ENCODE measurements around the gene CBLB. TPM values are rescaled to one million over a fixed set of nuclear protein-coding genes. Genes with fewer than 3 reads are reported as not detected.
A peak's percentile ranks its signal among the peaks of the same experiment; 100 is the strongest.

CBLB gene
- total RNA-seq, 2 experiments from 2014 or later: 72.8 to 78.9 TPM

- intact Hi-C loops (cut with micrococcal nuclease): no loop called here
- Mint-ChIP-seq H3K27ac (peak overlapping the region; percentile 68), H3K4me3 (no peak overlapping the region), H3K36me3 (ENCODE audit: low read depth) (no peaks in the 10 kb centered on the region), H3K9me3 (no peaks in the 10 kb centered on the region), H3K4me1 (ENCODE audit: low read depth) (peaks cover 8% of the 10 kb centered on the region), H3K27me3 (ENCODE audit: low read depth) (no peaks in the 10 kb centered on the region)
- DNase-seq: peak; percentile 27
- CTCF ChIA-PET: no interaction called here
These were observed 22.3 kb upstream of the CBLB start for GRCh38 chr3:105891101-105891500.

GRCh38 chr3:105888621-105889579, 20.1 kb upstream of the CBLB start:
- Mint-ChIP-seq H3K27me3 (ENCODE audit: low read depth) (no peaks in the 10 kb centered on the region), H3K4me3 (no peak overlapping the region), H3K36me3 (ENCODE audit: low read depth) (no peaks in the 10 kb centered on the region), H3K27ac (no peak overlapping the region), H3K4me1 (ENCODE audit: low read depth) (peaks cover 8% of the 10 kb centered on the region), H3K9me3 (no peaks in the 10 kb centered on the region)
- intact Hi-C loops (cut with micrococcal nuclease): no loop called here
- no peak for DNase-seq
- CTCF ChIA-PET: no interaction called here

- DNase-seq: no peak
- Mint-ChIP-seq H3K9me3 (no peaks in the 10 kb centered on the region), H3K4me3 (no peak overlapping the region), H3K27me3 (ENCODE audit: low read depth) (no peaks in the 10 kb centered on the region), H3K27ac (no peak overlapping the region), H3K36me3 (ENCODE audit: low read depth) (no peaks in the 10 kb centered on the region), H3K4me1 (ENCODE audit: low read depth) (peaks cover 14% of the 10 kb centered on the region)
- CTCF ChIA-PET: interaction anchor here (1.0 kb wide), 1 partner anchor 530 kb away, joined by 3 read pairs; no protein-coding TSS in a partner anchor
- intact Hi-C loops (cut with micrococcal nuclease): no loop called here
These were observed 16.4 kb upstream of the CBLB start for GRCh38 chr3:105885256-105885655.

- H3K9me3 Mint-ChIP-seq: no peaks in the 10 kb centered on the region
- CTCF ChIA-PET: interaction anchor here (1.0 kb wide), 1 partner anchor 9 kb away, joined by 3 read pairs; no protein-coding TSS in a partner anchor
- H3K4me3 Mint-ChIP-seq: peak overlapping the region; percentile 5
- H3K4me1 Mint-ChIP-seq (ENCODE audit: low read depth): peaks cover 14% of the 10 kb centered on the region
- no peaks in the 10 kb centered on the region for H3K36me3 Mint-ChIP-seq (ENCODE audit: low read depth)
- DNase-seq: no peak
- intact Hi-C loops (cut with micrococcal nuclease): no loop called here
- no peaks in the 10 kb centered on the region for H3K27me3 Mint-ChIP-seq (ENCODE audit: low read depth)
- H3K27ac Mint-ChIP-seq: no peak overlapping the region
These were observed 15.1 kb upstream of the CBLB start for GRCh38 chr3:105883798-105884377.

GRCh38 chr3:105880681-105881290, 12.0 kb upstream of the CBLB start:
- Mint-ChIP-seq H3K27ac (no peak overlapping the region), H3K4me1 (ENCODE audit: low read depth) (peaks cover 37% of the 10 kb centered on the region), H3K36me3 (ENCODE audit: low read depth) (no peaks in the 10 kb centered on the region), H3K9me3 (no peaks in the 10 kb centered on the region), H3K27me3 (ENCODE audit: low read depth) (no peaks in the 10 kb centered on the region), H3K4me3 (no peak overlapping the region)
- intact Hi-C loops (cut with micrococcal nuclease): no loop called here
- DNase-seq: no peak
- CTCF ChIA-PET: interaction anchor here (0.6 kb wide), 1 partner anchor 70 kb away, joined by 3 read pairs; no protein-coding TSS in a partner anchor

- Mint-ChIP-seq H3K4me3 (peak overlapping the region; percentile 1), H3K9me3 (no peaks in the 10 kb centered on the region), H3K27ac (no peak overlapping the region), H3K27me3 (ENCODE audit: low read depth) (no peaks in the 10 kb centered on the region), H3K36me3 (ENCODE audit: low read depth) (no peaks in the 10 kb centered on the region), H3K4me1 (ENCODE audit: low read depth) (peaks cover 35% of the 10 kb centered on the region)
- DNase-seq: no peak
- CTCF ChIA-PET: interaction anchor here (0.6 kb wide), 1 partner anchor 30 kb away, joined by 4 read pairs; no protein-coding TSS in a partner anchor
- intact Hi-C loops (cut with micrococcal nuclease): no loop called here
These were observed 9.2 kb upstream of the CBLB start for GRCh38 chr3:105878061-105878460.

GRCh38 chr3:105877336-105877910, 8.6 kb upstream of the CBLB start:
- Mint-ChIP-seq H3K36me3 (ENCODE audit: low read depth) (no peaks in the 10 kb centered on the region), H3K4me3 (peak overlapping the region; percentile 10), H3K27ac (peak overlapping the region; percentile 68), H3K9me3 (no peaks in the 10 kb centered on the region), H3K27me3 (ENCODE audit: low read depth) (no peaks in the 10 kb centered on the region), H3K4me1 (ENCODE audit: low read depth) (peaks cover 31% of the 10 kb centered on the region)
- intact Hi-C loops (cut with micrococcal nuclease): loop anchor here (1.0 kb wide), 1 partner anchor 8 kb away; the partner anchor contains the start of gene CBLB
- CTCF ChIA-PET: interaction anchor here (1.0 kb wide), 1 partner anchor 10 kb away, joined by 3 read pairs; no protein-coding TSS in a partner anchor
- no peak for DNase-seq

- no peaks in the 10 kb centered on the region for H3K9me3 Mint-ChIP-seq
- CTCF ChIA-PET: interaction anchor here (1.0 kb wide), 1 partner anchor 9 kb away, joined by 3 read pairs; no protein-coding TSS in a partner anchor
- H3K4me3 Mint-ChIP-seq: peak overlapping the region; percentile 10
- H3K4me1 Mint-ChIP-seq (ENCODE audit: low read depth): peaks cover 31% of the 10 kb centered on the region
- DNase-seq: peak; percentile 27
- H3K27me3 Mint-ChIP-seq (ENCODE audit: low read depth): no peaks in the 10 kb centered on the region
- no peaks in the 10 kb centered on the region for H3K36me3 Mint-ChIP-seq (ENCODE audit: low read depth)
- intact Hi-C loops (cut with micrococcal nuclease): loop anchor here (1.0 kb wide), 1 partner anchor 8 kb away; the partner anchor contains the start of gene CBLB
- peak overlapping the region; percentile 68 for H3K27ac Mint-ChIP-seq
These were observed 8.0 kb upstream of the CBLB start for GRCh38 chr3:105876780-105877327.

GRCh38 chr3:105869861-105870755, 1.3 kb upstream of the CBLB start:
- no peaks in the 10 kb centered on the region for H3K27me3 Mint-ChIP-seq (ENCODE audit: low read depth)
- peak overlapping the region; percentile 93 for H3K27ac Mint-ChIP-seq
- no peaks in the 10 kb centered on the region for H3K9me3 Mint-ChIP-seq
- DNase-seq: no peak
- CTCF ChIA-PET: no interaction called here
- intact Hi-C loops (cut with micrococcal nuclease): loop anchor here (1.0 to 2.0 kb wide), 10 partner anchors 7 to 336 kb away; no protein-coding TSS in a partner anchor
- peaks cover 25% of the 10 kb centered on the region for H3K36me3 Mint-ChIP-seq (ENCODE audit: low read depth)
- peak overlapping the region; percentile 94 for H3K4me3 Mint-ChIP-seq
- peaks cover 18% of the 10 kb centered on the region for H3K4me1 Mint-ChIP-seq (ENCODE audit: low read depth)

GRCh38 chr3:105869531-105869833, 670 bp upstream of the CBLB start:
- DNase-seq: no peak

GRCh38 chr3:105868431-105868741, 426 bp downstream of the CBLB start:
- intact Hi-C loops (cut with micrococcal nuclease): loop anchor here (2.0 kb wide), 2 partner anchors 182 to 250 kb away; no protein-coding TSS in a partner anchor
- CTCF ChIA-PET: interaction anchor here (1.1 to 1.3 kb wide), 2 partner anchors 8 to 11 kb away, joined by 3 read pairs; no protein-coding TSS in a partner anchor
- Mint-ChIP-seq H3K9me3 (no peaks in the 10 kb centered on the region), H3K36me3 (ENCODE audit: low read depth) (peaks cover 37% of the 10 kb centered on the region), H3K27ac (peak overlapping the region; percentile 93), H3K4me3 (peak overlapping the region; percentile 94), H3K4me1 (ENCODE audit: low read depth) (peaks cover 31% of the 10 kb centered on the region), H3K27me3 (ENCODE audit: low read depth) (no peaks in the 10 kb centered on the region)
- DNase-seq: peak; percentile 39

More at GRCh38 chr3:105869531-105869833, 670 bp upstream of the CBLB start:
- intact Hi-C loops (cut with micrococcal nuclease): loop anchor here (1.0 to 2.0 kb wide), 10 partner anchors 8 to 337 kb away; no protein-coding TSS in a partner anchor
- peak overlapping the region; percentile 94 for H3K4me3 Mint-ChIP-seq
- no peaks in the 10 kb centered on the region for H3K27me3 Mint-ChIP-seq (ENCODE audit: low read depth)
- CTCF ChIA-PET: interaction anchor here (1.3 kb wide), 1 partner anchor 9 kb away, joined by 3 read pairs; no protein-coding TSS in a partner anchor
- peaks cover 23% of the 10 kb centered on the region for H3K4me1 Mint-ChIP-seq (ENCODE audit: low read depth)
- peak overlapping the region; percentile 93 for H3K27ac Mint-ChIP-seq
- no peaks in the 10 kb centered on the region for H3K9me3 Mint-ChIP-seq
- H3K36me3 Mint-ChIP-seq (ENCODE audit: low read depth): peaks cover 31% of the 10 kb centered on the region

Measured in activated naive CD4-positive, alpha-beta T cell treated with anti-CD3 and anti-CD28 coated beads for 36 hours (primary cell).